MCF 10A (cell line): ENCODE measurements around the gene UQCC2. TPM values are rescaled to one million over a fixed set of nuclear protein-coding genes. Genes with fewer than 3 reads are reported as not detected.
A peak's percentile ranks its signal among the peaks of the same experiment; 100 is the strongest.

Experiments used
- BruUV-seq: library from RNA; stranded (reverse); fragments of 400-500 nt; replicated peaks from 2 replicates; lab custom pipeline; 2021; lab: Mats Ljungman, UMichigan
- CTCF ChIA-PET: fragments of 300-600 bp; sonication (Branson Sonifier 250); formaldehyde crosslinking; extraction: SDS; loops from one replicate; lab custom pipeline; 2021; ENCODE audit warnings: antibody characterized with exemption, inconsistent platforms; lab: Yijun Ruan, JAX
- POLR2A ChIA-PET: fragments of 300-600, 350-650 bp; sonication (Branson Sonifier 250); formaldehyde crosslinking; extraction: SDS; loops from one replicate; lab custom pipeline; 2020; ENCODE audit warnings: antibody characterized with exemption, inconsistent platforms; lab: Yijun Ruan, JAX
- DNase-seq: peaks from one replicate; pipeline ENCODE4 v3.0.0-alpha.2; 2018; ENCODE audit not compliant: unreplicated experiment
- H3K27ac Mint-ChIP-seq: one replicate; pipeline ENCODE4 v1.8.0; 2022; ENCODE audit warnings: mild to moderate bottlenecking, low read depth, mixed read lengths; ENCODE audit not compliant: unreplicated experiment
- H3K27me3 Mint-ChIP-seq: one replicate; pipeline ENCODE4 v1.8.0; 2022; ENCODE audit warnings: mixed read lengths; ENCODE audit not compliant: insufficient read depth, unreplicated experiment
- H3K36me3 Mint-ChIP-seq: one replicate; pipeline ENCODE4 v1.8.0; 2022; ENCODE audit warnings: mild to moderate bottlenecking, moderate library complexity, mixed read lengths; ENCODE audit not compliant: insufficient read depth, unreplicated experiment
- H3K4me1 Mint-ChIP-seq: one replicate; pipeline ENCODE4 v1.8.0; 2022; ENCODE audit warnings: mixed read lengths; ENCODE audit not compliant: insufficient read depth, unreplicated experiment
- H3K4me3 Mint-ChIP-seq: one replicate; pipeline ENCODE4 v1.8.0; 2022; ENCODE audit warnings: mild to moderate bottlenecking, moderate library complexity, mixed read lengths; ENCODE audit not compliant: unreplicated experiment
- H3K9me3 Mint-ChIP-seq: one replicate; pipeline ENCODE4 v1.8.0; 2022; ENCODE audit warnings: mixed read lengths; ENCODE audit not compliant: unreplicated experiment
- CTCF ChIP-seq: fragments of 200-600 bp; IDR thresholded peaks from one replicate; pipeline ENCODE4 v1.8.0; 2022; ENCODE audit warnings: antibody characterized with exemption, mild to moderate bottlenecking; ENCODE audit not compliant: unreplicated experiment
- intact Hi-C: fragments of 100-400 bp; cut with micrococcal nuclease; formaldehyde crosslinking; loops from 2 replicates; pipeline ENCODE4 v1.14.1; 2022
- total RNA-seq: library from RNA; stranded (reverse); gene quantifications from 2 replicates; pipeline ENCODE4 v1.2.3, GENCODE V29; 2022

UQCC2 gene
- total RNA-seq, 1 experiment from 2014 or later = 122 TPM

- POLR2A ChIA-PET = interaction anchor here (1.0 to 3.5 kb wide), 4 partner anchors 31 to 80 kb away, joined by 3 to 32 read pairs (median 6); partner anchors contain the start of gene ITPR3
- Mint-ChIP-seq H3K4me3 (no peak overlapping the region), H3K9me3 (no peaks in the 10 kb centered on the region), H3K36me3 (peaks cover 60% of the 10 kb centered on the region), H3K4me1 (peaks cover 10% of the 10 kb centered on the region), H3K27ac (no peak overlapping the region), H3K27me3 (no peaks in the 10 kb centered on the region)
- DNase-seq = no peak
- intact Hi-C loops = no loop called here
- BruUV-seq = no TSS peak
- CTCF ChIA-PET = interaction anchor here (0.6 to 4.3 kb wide), 9 partner anchors 30 to 89 kb away, joined by 3 to 30 read pairs (median 6); no protein-coding TSS in a partner anchor
- TF ChIP-seq CTCF = no peak
Measured at GRCh38 chr6:33670086-33670660, 41.3 kb downstream of the UQCC2 start.

GRCh38 chr6:33668914-33669313 lies 42.6 kb downstream of the UQCC2 start:
- Mint-ChIP-seq H3K27me3 (no peaks in the 10 kb centered on the region), H3K36me3 (peaks cover 62% of the 10 kb centered on the region), H3K4me1 (peaks cover 10% of the 10 kb centered on the region), H3K9me3 (no peaks in the 10 kb centered on the region), H3K4me3 (no peak overlapping the region), H3K27ac (peak overlapping the region; percentile 93)
- DNase-seq = peak; percentile 66
- BruUV-seq = no TSS peak
- TF ChIP-seq CTCF = no peak
- ChIA-PET CTCF (interaction anchor here (0.6 to 2.3 kb wide), 7 partner anchors 32 to 131 kb away, joined by 3 to 12 read pairs (median 4); no protein-coding TSS in a partner anchor), POLR2A (interaction anchor here (0.5 to 3.5 kb wide), 12 partner anchors 29 to 660 kb away, joined by 3 to 32 read pairs (median 4); partner anchors contain the start of genes BAK1, HLA-DOA and ITPR3)
- intact Hi-C loops = no loop called here

- Mint-ChIP-seq H3K4me3 (no peak overlapping the region), H3K4me1 (peaks cover 10% of the 10 kb centered on the region), H3K36me3 (peaks cover 68% of the 10 kb centered on the region), H3K27ac (peak overlapping the region; percentile 93), H3K9me3 (no peaks in the 10 kb centered on the region), H3K27me3 (no peaks in the 10 kb centered on the region)
- intact Hi-C loops = no loop called here
- POLR2A ChIA-PET = interaction anchor here (0.7 to 3.5 kb wide), 9 partner anchors 30 to 89 kb away, joined by 3 to 32 read pairs (median 3); partner anchors contain the start of genes BAK1 and ITPR3
- no peak for TF ChIP-seq CTCF
- no peak for DNase-seq
- CTCF ChIA-PET = interaction anchor here (0.5 to 2.8 kb wide), 6 partner anchors 32 to 83 kb away, joined by 4 to 18 read pairs (median 7); no protein-coding TSS in a partner anchor
- no TSS peak for BruUV-seq
Measured at GRCh38 chr6:33668328-33668727, 43.2 kb downstream of the UQCC2 start.

- POLR2A ChIA-PET = interaction anchor here (1.5 to 3.5 kb wide), 2 partner anchors 46 to 88 kb away, joined by 10 to 32 read pairs; partner anchors contain the start of genes BAK1 and ITPR3
- no peak for TF ChIP-seq CTCF
- Mint-ChIP-seq H3K4me1 (peaks cover 10% of the 10 kb centered on the region), H3K4me3 (no peak overlapping the region), H3K27ac (peak overlapping the region; percentile 93), H3K9me3 (no peaks in the 10 kb centered on the region), H3K27me3 (no peaks in the 10 kb centered on the region), H3K36me3 (peaks cover 68% of the 10 kb centered on the region)
- no peak for DNase-seq
- BruUV-seq = no TSS peak
- intact Hi-C loops = no loop called here
- CTCF ChIA-PET = interaction anchor here (1.1 to 2.8 kb wide), 2 partner anchors 13 to 78 kb away, joined by 3 to 18 read pairs; no protein-coding TSS in a partner anchor
Measured at GRCh38 chr6:33667776-33668175, 43.7 kb downstream of the UQCC2 start.
